Naive thymus-derived CD8-positive, alpha-beta T cell (primary cell): Measurements from ENCODE around the gene ZNF100. TPM values are rescaled to one million over a fixed set of nuclear protein-coding genes. Genes with fewer than 3 reads are reported as not detected.
"Not testable (repeated sequence)": the region's sequence is repeated elsewhere in the genome, so short reads cannot be mapped to it uniquely, and the experiment has no call there.

Experiments used
- ATAC-seq, 2 donors: fragments of 150-1000 bp; cut with Tn5 transposase in 1 of 2; sonication (Bioruptor Pico), chemical (Tn5 transposase) in 1 of 2; 1 replicate in 1 of 2; 2 replicates in 1 of 2; pipeline ENCODE4 v1.10.0; 2021; ENCODE audit warnings: mild to moderate bottlenecking in 2 of 2, moderate library complexity in 2 of 2
- POLR2A ChIA-PET: fragments of 350-600 bp; sonication (Branson Sonifier 250); formaldehyde crosslinking; loops from one replicate; lab custom pipeline; 2021; ENCODE audit warnings: antibody characterized with exemption; lab: Charles Lee
- DNase-seq, 10 donors: peaks; one replicate each; pipeline versions ENCODE4 v3.0.0 to v3.0.0-alpha.2; 2020 to 2022
- H3K27ac Mint-ChIP-seq, 10 donors: one replicate each; pipeline ENCODE4 v1.8.0; 2020 to 2022; ENCODE audit warnings: mild to moderate bottlenecking in 10 of 10, mixed read lengths in 10 of 10, moderate library complexity in 4 of 10, inconsistent platforms in 1 of 10
- H3K27me3 Mint-ChIP-seq, 5 donors: one replicate each; pipeline ENCODE4 v1.8.0; 2021 to 2022; ENCODE audit warnings: mixed read lengths in 5 of 5
- H3K36me3 Mint-ChIP-seq, 3 donors: one replicate each; pipeline ENCODE4 v1.8.0; 2020 to 2022; ENCODE audit warnings: mixed read lengths in 3 of 3, mild to moderate bottlenecking in 2 of 3, inconsistent platforms in 1 of 3
- H3K4me1 Mint-ChIP-seq, 4 donors: one replicate each; pipeline ENCODE4 v1.8.0; 2021 to 2022; ENCODE audit warnings: mixed read lengths in 4 of 4
- H3K4me3 Mint-ChIP-seq, 10 donors: one replicate each; pipeline ENCODE4 v1.8.0; 2020 to 2022; ENCODE audit warnings: mild to moderate bottlenecking in 10 of 10, mixed read lengths in 10 of 10, moderate library complexity in 6 of 10, inconsistent platforms in 1 of 10
- H3K9me3 Mint-ChIP-seq, 9 donors: one replicate each; pipeline ENCODE4 v1.8.0; 2020 to 2022; ENCODE audit warnings: mixed read lengths in 9 of 9, mild to moderate bottlenecking in 3 of 9, inconsistent platforms in 1 of 9, moderate library complexity in 1 of 9
- polyA plus RNA-seq, 3 donors: library from polyadenylated mRNA; unstranded; fragments of 300-500 nt; fragmentation: Illumina TruSeq; gene quantifications; one replicate each; pipeline ENCODE4 v1.2.3, GENCODE V29; 2021
- total RNA-seq, 8 experiments: library from RNA in 2 of 8; stranded (reverse) in 2 of 8; gene quantifications; one replicate each; pipeline ENCODE4 v1.2.3 and lab custom pipeline; 2021 to 2026

The ZNF100 gene
- total and polyA plus RNA-seq, 5 experiments from 2014 or later: 9.1 to 11.5 (median 9.6) TPM

GRCh38 chr19:21750586-21751128 is 16.7 kb downstream of the ZNF100 start:
- POLR2A ChIA-PET: no interaction called here
- DNase-seq (no peak), ATAC-seq (no peak)
- Mint-ChIP-seq H3K36me3 (peaks cover 53 to 84% (median 81%) of the 10 kb centered on the region in 3 donors), H3K27ac (no peak overlapping the region), H3K4me1 (peaks cover 6 to 18% (median 12%) of the 10 kb centered on the region in 4 donors), H3K4me3 (no peak overlapping the region), H3K9me3 (peaks cover 0 to 79% (median 3%) of the 10 kb centered on the region in 9 donors), H3K27me3 (no peaks in the 10 kb centered on the region)

- POLR2A ChIA-PET: no interaction called here
- DNase-seq (no peak), ATAC-seq (no peak)
- Mint-ChIP-seq H3K4me3 (no peak overlapping the region), H3K27ac (no peak overlapping the region), H3K36me3 (peaks cover 50 to 79% (median 76%) of the 10 kb centered on the region in 3 donors), H3K27me3 (no peaks in the 10 kb centered on the region), H3K9me3 (peaks cover 0 to 73% (median 0%) of the 10 kb centered on the region in 9 donors), H3K4me1 (peaks cover 5 to 14% (median 7%) of the 10 kb centered on the region in 4 donors)
These were observed 18.3 kb downstream of the ZNF100 start for GRCh38 chr19:21749090-21749489.

GRCh38 chr19:21748088-21748487 is 19.3 kb downstream of the ZNF100 start:
- POLR2A ChIA-PET: no interaction called here
- H3K4me3 Mint-ChIP-seq: no peak overlapping the region
- H3K4me1 Mint-ChIP-seq: peaks cover 5 to 14% (median 7%) of the 10 kb centered on the region in 4 donors
- DNase-seq (no peak), ATAC-seq (no peak)
- no peaks in the 10 kb centered on the region for H3K27me3 Mint-ChIP-seq
- no peak overlapping the region for H3K27ac Mint-ChIP-seq
- peaks cover 51 to 78% (median 75%) of the 10 kb centered on the region in 3 donors for H3K36me3 Mint-ChIP-seq
- peaks cover 0 to 72% (median 0%) of the 10 kb centered on the region in 9 donors for H3K9me3 Mint-ChIP-seq

GRCh38 chr19:21740559-21740958 is 26.8 kb downstream of the ZNF100 start:
- Mint-ChIP-seq H3K27me3 (no peaks in the 10 kb centered on the region), H3K36me3 (peaks cover 49 to 89% (median 82%) of the 10 kb centered on the region in 3 donors), H3K9me3 (peaks cover 9 to 81% (median 23%) of the 10 kb centered on the region in 9 donors), H3K4me3 (no peak overlapping the region), H3K27ac (no peak overlapping the region), H3K4me1 (peaks cover 0 to 2% (median 0%) of the 10 kb centered on the region in 4 donors)
- DNase-seq (no peak), ATAC-seq (no peak)
- POLR2A ChIA-PET: no interaction called here

- H3K9me3 Mint-ChIP-seq: peaks cover 14 to 79% (median 34%) of the 10 kb centered on the region in 9 donors
- ATAC-seq, DNase-seq: not testable (repeated sequence)
These were observed 40.2 kb downstream of the ZNF100 start for GRCh38 chr19:21726942-21727747.

GRCh38 chr19:21713761-21714160 is 53.6 kb downstream of the ZNF100 start:
- H3K27me3 Mint-ChIP-seq: peaks cover 0 to 5% (median 0%) of the 10 kb centered on the region in 5 donors
- H3K4me1 Mint-ChIP-seq: no peaks in the 10 kb centered on the region
- DNase-seq: no peak
- POLR2A ChIA-PET: interaction anchor here (0.6 kb wide), 1 partner anchor 141 kb away, joined by 6 read pairs; no protein-coding TSS in a partner anchor
- H3K27ac Mint-ChIP-seq: no peak overlapping the region
- H3K36me3 Mint-ChIP-seq: peaks cover 0 to 9% (median 9%) of the 10 kb centered on the region in 3 donors
- H3K9me3 Mint-ChIP-seq: peaks cover 0 to 64% (median 14%) of the 10 kb centered on the region in 9 donors
- no peak for ATAC-seq
- H3K4me3 Mint-ChIP-seq: no peak overlapping the region

More at GRCh38 chr19:21726942-21727747, 40.2 kb downstream of the ZNF100 start:
- H3K27ac Mint-ChIP-seq, POLR2A ChIA-PET, H3K4me1 Mint-ChIP-seq, H3K27me3 Mint-ChIP-seq: not testable (repeated sequence)
- peaks cover 34 to 67% (median 54%) of the 10 kb centered on the region in 3 donors for H3K36me3 Mint-ChIP-seq
- H3K4me3 Mint-ChIP-seq: peak overlapping the region in 1 of 10 donors; percentile 28

GRCh38 chr19:21709464-21709863 is 57.9 kb downstream of the ZNF100 start:
- no peaks in the 10 kb centered on the region for H3K4me1 Mint-ChIP-seq
- H3K9me3 Mint-ChIP-seq: peaks cover 0 to 27% (median 8%) of the 10 kb centered on the region in 9 donors
- peaks cover 0 to 4% (median 4%) of the 10 kb centered on the region in 3 donors for H3K36me3 Mint-ChIP-seq
- H3K27ac Mint-ChIP-seq: no peak overlapping the region
- POLR2A ChIA-PET: no interaction called here
- H3K4me3 Mint-ChIP-seq: no peak overlapping the region
- ATAC-seq (no peak), DNase-seq (no peak)
- H3K27me3 Mint-ChIP-seq: peaks cover 0 to 5% (median 0%) of the 10 kb centered on the region in 5 donors

- POLR2A ChIA-PET, ATAC-seq, H3K4me3 Mint-ChIP-seq, H3K4me1 Mint-ChIP-seq, DNase-seq, H3K36me3 Mint-ChIP-seq, H3K27ac Mint-ChIP-seq, H3K27me3 Mint-ChIP-seq: not testable (repeated sequence)
- H3K9me3 Mint-ChIP-seq: peaks cover 0 to 14% (median 0%) of the 10 kb centered on the region in 9 donors
These were observed 59.5 kb downstream of the ZNF100 start for GRCh38 chr19:21707878-21708277.

- POLR2A ChIA-PET: no interaction called here
- Mint-ChIP-seq H3K27me3 (peaks cover 0 to 5% (median 0%) of the 10 kb centered on the region in 5 donors), H3K27ac (no peak overlapping the region), H3K9me3 (peaks cover 0 to 10% (median 0%) of the 10 kb centered on the region in 9 donors), H3K4me1 (no peaks in the 10 kb centered on the region), H3K36me3 (no peaks in the 10 kb centered on the region), H3K4me3 (no peak overlapping the region)
- DNase-seq (no peak), ATAC-seq (no peak)
These were observed 60.3 kb downstream of the ZNF100 start for GRCh38 chr19:21707065-21707464.

GRCh38 chr19:21705393-21705792 is 62.0 kb downstream of the ZNF100 start:
- no peak for ATAC-seq
- POLR2A ChIA-PET: no interaction called here
- no peak overlapping the region for H3K27ac Mint-ChIP-seq
- no peak overlapping the region for H3K4me3 Mint-ChIP-seq
- H3K9me3 Mint-ChIP-seq: peaks cover 0 to 7% (median 0%) of the 10 kb centered on the region in 9 donors
- H3K4me1 Mint-ChIP-seq: no peaks in the 10 kb centered on the region
- H3K27me3 Mint-ChIP-seq: peaks cover 0 to 2% (median 0%) of the 10 kb centered on the region in 5 donors
- no peaks in the 10 kb centered on the region for H3K36me3 Mint-ChIP-seq
- no peak for DNase-seq

GRCh38 chr19:21704320-21704719 is 63.1 kb downstream of the ZNF100 start:
- H3K27ac Mint-ChIP-seq: no peak overlapping the region
- DNase-seq: no peak
- H3K4me1 Mint-ChIP-seq: no peaks in the 10 kb centered on the region
- H3K9me3 Mint-ChIP-seq: peaks cover 0 to 2% (median 0%) of the 10 kb centered on the region in 9 donors
- no peaks in the 10 kb centered on the region for H3K27me3 Mint-ChIP-seq
- H3K4me3 Mint-ChIP-seq: no peak overlapping the region
- H3K36me3 Mint-ChIP-seq: no peaks in the 10 kb centered on the region
- ATAC-seq: no peak
- POLR2A ChIA-PET: no interaction called here

- Mint-ChIP-seq H3K4me1 (peaks cover 0 to 2% (median 0%) of the 10 kb centered on the region in 4 donors), H3K27me3 (peaks cover 0 to 4% (median 0%) of the 10 kb centered on the region in 5 donors), H3K9me3 (no peaks in the 10 kb centered on the region), H3K4me3 (no peak overlapping the region), H3K27ac (no peak overlapping the region), H3K36me3 (no peaks in the 10 kb centered on the region)
- POLR2A ChIA-PET: interaction anchor here (0.6 to 1.0 kb wide), 4 partner anchors 123 to 319 kb away, joined by 3 to 4 read pairs (median 4); no protein-coding TSS in a partner anchor
- DNase-seq (no peak), ATAC-seq (no peak)
These were observed 68.2 kb downstream of the ZNF100 start for GRCh38 chr19:21699197-21699596.
